H1 (cell line): Measurements from ENCODE around the gene FYTTD1. TPM values are rescaled to one million over a fixed set of nuclear protein-coding genes. Genes with fewer than 3 reads are reported as not detected.

ENCODE experiments used
- CTCF ChIA-PET: fragments of 300-600 bp; sonication (Branson Sonifier 250); formaldehyde crosslinking; loops from one replicate; lab custom pipeline; 2021; ENCODE audit not compliant: partially characterized antibody; lab: Charles Lee
- POLR2A ChIA-PET: fragments of 300-600 bp; sonication (Branson Sonifier 250); formaldehyde crosslinking; loops from one replicate; lab custom pipeline; 2021; ENCODE audit warnings: inconsistent platforms; ENCODE audit not compliant: partially characterized antibody; lab: Charles Lee
- DNase-seq, 2 experiments: peaks; one replicate each; pipeline versions ENCODE4 v3.0.0 to v3.0.0-alpha.2; 2010 to 2022; ENCODE audit warnings: low spot score in 2 of 2, low read depth in 1 of 2, mixed read lengths in 1 of 2
- FAIRE-seq: peaks from 2 replicates; lab custom pipeline; 2011; peaks lifted over from hg19 to GRCh38; lab: Jason Lieb, UNC
- H2AFZ ChIP-seq: 2 replicates; pipeline ENCODE4 v1.8.1; 2012; ENCODE audit warnings: low read length, inconsistent platforms
- H2AK5ac ChIP-seq: 2 replicates; pipeline ENCODE4 v1.6.1; 2013; ENCODE audit warnings: low read depth, low read length
- H2BK120ac ChIP-seq: replicated peaks from 2 replicates; pipeline ENCODE3; 2013; ENCODE audit warnings: low read depth, low read length, inconsistent platforms
- H2BK12ac ChIP-seq: 2 replicates; pipeline ENCODE4 v1.6.1; 2013; ENCODE audit warnings: low read depth, low read length
- H2BK15ac ChIP-seq: 2 replicates; pipeline ENCODE4 v1.6.1; 2013; ENCODE audit warnings: low read length
- H2BK20ac ChIP-seq: 2 replicates; pipeline ENCODE4 v1.6.1; 2013; ENCODE audit warnings: low read length
- H2BK5ac ChIP-seq: 2 replicates; pipeline ENCODE4 v1.6.1; 2013; ENCODE audit warnings: low read depth, low read length
- H3K14ac ChIP-seq: 2 replicates; pipeline ENCODE4 v1.6.1; 2013; ENCODE audit warnings: inconsistent platforms; ENCODE audit not compliant: insufficient read length
- H3K18ac ChIP-seq: 2 replicates; pipeline ENCODE4 v1.6.1; 2013; ENCODE audit warnings: low read length; ENCODE audit errors: extremely low read depth
- H3K23ac ChIP-seq: 2 replicates; pipeline ENCODE4 v1.6.1; 2013; ENCODE audit warnings: inconsistent platforms; ENCODE audit not compliant: insufficient read length
- H3K23me2 ChIP-seq: 2 replicates; pipeline ENCODE4 v1.6.1; 2013; ENCODE audit warnings: low read depth, low read length
- H3K27ac ChIP-seq: 2 replicates; pipeline ENCODE4 v1.6.1; 2011; ENCODE audit warnings: low read depth, low read length, inconsistent platforms
- H3K27me3 ChIP-seq, 4 experiments: replicated peaks in 1 of 4; 1 replicate in 1 of 4; 2 replicates in 3 of 4; pipeline versions ENCODE4 v1.6.1 to v1.8.1; 2011 to 2013; ENCODE audit warnings: low read length in 3 of 4, mild to moderate bottlenecking in 3 of 4, inconsistent platforms in 2 of 4, mixed read lengths in 2 of 4, moderate library complexity in 1 of 4; ENCODE audit not compliant: control insufficient read depth in 3 of 4, insufficient read depth in 3 of 4; ENCODE audit errors: extremely low read depth in 1 of 4
- H3K36me3 ChIP-seq, 4 experiments: 2 replicates each; pipeline versions ENCODE4 v1.6.1 to v1.8.1; 2011 to 2013; ENCODE audit warnings: mild to moderate bottlenecking in 4 of 4, low read length in 3 of 4, moderate library complexity in 2 of 4, control low read depth in 1 of 4, inconsistent platforms in 1 of 4; ENCODE audit not compliant: insufficient read depth in 4 of 4, control insufficient read depth in 2 of 4
- H3K4ac ChIP-seq: replicated peaks from 2 replicates; pipeline ENCODE3; 2013; ENCODE audit warnings: low read length, low read depth, mixed read lengths, inconsistent platforms; ENCODE audit not compliant: insufficient read length
- H3K4me1 ChIP-seq, 4 experiments: replicated peaks in 1 of 4; 1 replicate in 1 of 4; 2 replicates in 3 of 4; pipeline versions ENCODE4 v1.6.1 to v1.8.1; 2011 to 2013; ENCODE audit warnings: low read length in 3 of 4, inconsistent platforms in 2 of 4, mixed read lengths in 1 of 4; ENCODE audit not compliant: insufficient read depth in 4 of 4, control insufficient read depth in 3 of 4
- H3K4me2 ChIP-seq, 2 experiments: 2 replicates each; pipeline versions ENCODE4 v1.6.1 to v1.8.1; 2011 to 2013; ENCODE audit warnings: low read depth in 2 of 2, low read length in 2 of 2, control low read depth in 1 of 2, inconsistent platforms in 1 of 2, mild to moderate bottlenecking in 1 of 2; ENCODE audit not compliant: insufficient read depth in 1 of 2
- H3K4me3 ChIP-seq, 4 experiments: fragments of 200-600, 300-600 bp in 1 of 4; sonication (generic), shearing (Covaris generic), sonication (Bioruptor Twin) in 1 of 4; 2 replicates each; pipeline versions ENCODE4 v1.5.1 to v1.8.1; 2011 to 2016; ENCODE audit warnings: low read length in 4 of 4, low read depth in 3 of 4, control low read depth in 2 of 4, inconsistent platforms in 2 of 4, mild to moderate bottlenecking in 2 of 4, mixed read lengths in 1 of 4, moderate library complexity in 1 of 4; ENCODE audit not compliant: insufficient read depth in 2 of 4; ENCODE audit errors: extremely low read depth in 1 of 4
- H3K56ac ChIP-seq: replicated peaks from 2 replicates; pipeline ENCODE3; 2013; ENCODE audit warnings: low read depth, mild to moderate bottlenecking, mixed read lengths, low read length, inconsistent platforms; ENCODE audit not compliant: insufficient read length
- H3K79me1 ChIP-seq: 2 replicates; pipeline ENCODE4 v1.6.1; 2013; ENCODE audit warnings: low read depth, low read length, control low read depth
- H3K79me2 ChIP-seq, 2 experiments: 2 replicates each; pipeline versions ENCODE4 v1.6.1 to v1.8.1; 2012 to 2013; ENCODE audit warnings: low read length in 2 of 2, mild to moderate bottlenecking in 2 of 2, inconsistent platforms in 1 of 2; ENCODE audit not compliant: insufficient read depth in 2 of 2, control insufficient read depth in 1 of 2
- H3K9ac ChIP-seq, 4 experiments: replicated peaks in 1 of 4; 1 replicate in 1 of 4; 2 replicates in 3 of 4; pipeline versions ENCODE4 v1.6.1 to v1.8.1; 2011 to 2013; ENCODE audit warnings: low read depth in 3 of 4, low read length in 3 of 4, control low read depth in 2 of 4, mild to moderate bottlenecking in 2 of 4, moderate library complexity in 2 of 4, inconsistent platforms in 1 of 4; ENCODE audit errors: extremely low read depth in 1 of 4
- H3K9me3 ChIP-seq, 2 experiments: 2 replicates each; pipeline versions ENCODE4 v1.6.1 to v1.8.1; 2012 to 2013; ENCODE audit warnings: mild to moderate bottlenecking in 2 of 2, moderate library complexity in 2 of 2, control low read depth in 1 of 2, inconsistent platforms in 1 of 2, low read depth in 1 of 2, low read length in 1 of 2, mixed read lengths in 1 of 2; ENCODE audit not compliant: insufficient read depth in 2 of 2
- H4K20me1 ChIP-seq, 2 experiments: replicated peaks in 1 of 2; 2 replicates each; pipeline versions ENCODE3 to v1.8.1; 2011 to 2013; ENCODE audit warnings: inconsistent platforms in 2 of 2, low read length in 2 of 2, mild to moderate bottlenecking in 1 of 2; ENCODE audit not compliant: insufficient read depth in 2 of 2, control insufficient read depth in 1 of 2
- H4K5ac ChIP-seq: 2 replicates; pipeline ENCODE4 v1.6.1; 2013; ENCODE audit warnings: low read length, low read depth, mixed read lengths, inconsistent platforms; ENCODE audit not compliant: insufficient read length
- H4K8ac ChIP-seq: 2 replicates; pipeline ENCODE4 v1.8.0; 2013; ENCODE audit warnings: mild to moderate bottlenecking, moderate library complexity, low read length, inconsistent platforms; ENCODE audit not compliant: insufficient read depth; ENCODE audit errors: extremely low read depth
- H4K91ac ChIP-seq: replicated peaks from 2 replicates; pipeline ENCODE3; 2013; ENCODE audit warnings: low read length, mixed read lengths, inconsistent platforms; ENCODE audit not compliant: insufficient read length
- BCL11A ChIP-seq, 2 experiments: IDR thresholded peaks; one replicate each; pipeline ENCODE4 v1.6.1; 2011; ENCODE audit warnings: low read depth in 2 of 2, low read length in 2 of 2, mild to moderate bottlenecking in 2 of 2
- CEBPB ChIP-seq: IDR thresholded peaks from 2 replicates; pipeline ENCODE4 v1.6.1; 2012; ENCODE audit warnings: low read depth, low read length
- CTBP2 ChIP-seq: IDR thresholded peaks from 2 replicates; pipeline ENCODE4 v1.7.0; 2011; ENCODE audit warnings: borderline replicate concordance, mild to moderate bottlenecking, moderate library complexity, mixed read lengths, low read length; ENCODE audit not compliant: insufficient read depth, insufficient read length
- E2F6 ChIP-seq: IDR thresholded peaks from 2 replicates; pipeline ENCODE4 v1.6.1; 2012; ENCODE audit warnings: inconsistent platforms
- FOSL1 ChIP-seq: IDR thresholded peaks from 2 replicates; pipeline ENCODE4 v1.6.1; 2011; ENCODE audit warnings: mild to moderate bottlenecking, low read depth, low read length, moderate library complexity; ENCODE audit not compliant: insufficient read depth
- GABPA ChIP-seq: IDR thresholded peaks from 2 replicates; pipeline ENCODE4 v1.6.1; 2011; ENCODE audit warnings: mild to moderate bottlenecking, low read length, moderate library complexity, borderline replicate concordance; ENCODE audit not compliant: insufficient read depth
- KDM1A ChIP-seq: fragments of 200-600, 300-600 bp; sonication (generic); IDR thresholded peaks from 2 replicates; pipeline ENCODE4 v1.7.1; 2016; ENCODE audit warnings: mild to moderate bottlenecking, low read length, borderline replicate concordance
- NRF1 ChIP-seq: IDR thresholded peaks from 2 replicates; pipeline ENCODE4 v1.6.1; 2011; ENCODE audit warnings: mild to moderate bottlenecking, low read depth, low read length, improper control_type of control experiment
- RAD21 ChIP-seq, 2 experiments: IDR thresholded peaks in 1 of 2; conservative IDR thresholded peaks in 1 of 2; 2 replicates each; pipeline ENCODE4 v1.6.1; 2011; ENCODE audit warnings: low read depth in 2 of 2, low read length in 2 of 2, improper control_type of control experiment in 1 of 2, inconsistent platforms in 1 of 2, mild to moderate bottlenecking in 1 of 2, moderate library complexity in 1 of 2
- RBBP5 ChIP-seq: IDR thresholded peaks from 2 replicates; pipeline ENCODE4 v1.7.1; 2012; ENCODE audit warnings: low read depth, mild to moderate bottlenecking, inconsistent platforms, low read length, moderate library complexity, borderline replicate concordance
- RNF2 ChIP-seq: fragments of 200-900, 300-1000 bp; sonication (generic); IDR thresholded peaks from 2 replicates; pipeline ENCODE4 v1.7.1; 2016; ENCODE audit warnings: borderline replicate concordance, low read depth, mild to moderate bottlenecking, antibody characterized with exemption, low read length; ENCODE audit not compliant: poor library complexity, severe bottlenecking; ENCODE audit errors: missing control alignments
- SP4 ChIP-seq: IDR thresholded peaks from 2 replicates; pipeline ENCODE4 v1.6.1; 2012; ENCODE audit warnings: low read length, inconsistent platforms
- TEAD4 ChIP-seq: IDR thresholded peaks from 2 replicates; pipeline ENCODE4 v1.6.1; 2012; ENCODE audit warnings: low read depth, low read length, inconsistent platforms, mixed read lengths
- WGBS, 2 experiments: shearing (Covaris generic) in 1 of 2; methylation state at CpG; one replicate each; pipeline versions ENCODE4 v1.1.6 to v1.1.7; 2013 to 2015; ENCODE audit warnings: low lambda C conversion rate in 2 of 2, mixed read lengths in 2 of 2, inconsistent platforms in 1 of 2, low coverage in 1 of 2, missing lambda C conversion rate in 1 of 2; ENCODE audit not compliant: insufficient replicate concordance in 2 of 2, insufficient coverage in 1 of 2, insufficient read length in 1 of 2; ENCODE audit errors: extremely low coverage in 1 of 2, missing lambda C conversion rate in 1 of 2; 5-methylcytosine and 5-hydroxymethylcytosine counted together
- polyA plus RNA-seq, 7 experiments: library from polyadenylated mRNA; depleted of rRNA in 3 of 7; stranded (reverse) in 5 of 7; unstranded in 2 of 7; fragments of >200 nt in 5 of 7; fragments of 200-250 nt in 2 of 7; gene quantifications; 1 replicate in 5 of 7; 2 replicates in 1 of 7; 4 replicates in 1 of 7; pipeline versions ENCODE4 v1.2.1 to v1.2.3, GENCODE V29; 2011 to 2013; ENCODE audit warnings: missing spikeins in 2 of 7, mixed read lengths in 2 of 7
- total RNA-seq: library from RNA; stranded (reverse); fragmentation: NEBNext Ultra II Directional; extraction: Animal tissue kit (Norgen Biotek cat#: 25700); gene quantifications from 2 replicates; pipeline ENCODE4 v1.2.1, GENCODE V29; 2021

The FYTTD1 gene
- total and polyA plus RNA-seq, 2 of the 8 experiments (the other 6 are each of a cell fraction or from before 2014, with no cell fraction given), result 3.1 to 24.4 TPM

GRCh38 chr3:197722734-197723133 lies 26.9 kb upstream of the FYTTD1 start:
- H3K9ac ChIP-seq, result no peak overlapping the region
- H3K56ac ChIP-seq, result no peak overlapping the region
- no peak overlapping the region for H2AFZ ChIP-seq
- H3K27ac ChIP-seq, result no peak overlapping the region
- no peaks in the 10 kb centered on the region; a peak in 1 of 8 replicates for H3K36me3 ChIP-seq
- H3K79me1 ChIP-seq, result no peaks in the 10 kb centered on the region
- no peak overlapping the region for H3K18ac ChIP-seq
- no peak for FAIRE-seq
- no peaks in the 10 kb centered on the region for H3K23me2 ChIP-seq
- peaks cover 0 to 2% of the 10 kb centered on the region in 2 experiments for H4K20me1 ChIP-seq
- H3K4ac ChIP-seq, result no peak overlapping the region
- H3K4me3 ChIP-seq, result no peak overlapping the region
- H3K4me1 ChIP-seq, result peaks cover 0 to 5% (median 1%) of the 10 kb centered on the region in 4 experiments; a peak in 1 of 7 replicates
- no peak overlapping the region for H3K4me2 ChIP-seq
- no peak overlapping the region for H2BK120ac ChIP-seq
- H3K14ac ChIP-seq, result no peak overlapping the region
- H3K27me3 ChIP-seq, result no peaks in the 10 kb centered on the region
- no peak overlapping the region for H4K5ac ChIP-seq
- CTCF ChIA-PET, result no interaction called here
- H3K23ac ChIP-seq, result no peak overlapping the region
- H3K79me2 ChIP-seq, result peaks cover 2 to 4% of the 10 kb centered on the region in 2 experiments; a peak in 1 of 4 replicates
- TF ChIP-seq E2F6 (no peak), FOSL1 (no peak), SP4 (no peak), NRF1 (no peak), RNF2 (no peak), BCL11A (IDR thresholded peaks at IDR 0.05; ENCODE audit: low read depth in 2 of 2, low read length in 2 of 2) (no peak), RAD21 (IDR thresholded peaks at IDR 0.05 in 1 of 2, conservative IDR thresholded peaks at IDR 0.05 in 1 of 2; ENCODE audit: low read depth in 2 of 2, low read length in 2 of 2) (no peak), KDM1A (no peak), CTBP2 (no peak), CEBPB (no peak), TEAD4 (no peak), RBBP5 (no peak), GABPA (no peak)
- whole genome bisulfite sequencing, 2 experiments, result 98% methylated on average over 2 of the region's 2 CpGs; no CpG with 5 or more reads in 1 of the 2 experiments
- no peak overlapping the region for H2BK20ac ChIP-seq
- POLR2A ChIA-PET, result no interaction called here
- no peak overlapping the region for H4K8ac ChIP-seq
- no peak for DNase-seq
- no peak overlapping the region for H4K91ac ChIP-seq
- no peak overlapping the region for H2AK5ac ChIP-seq
- H2BK12ac ChIP-seq, result no peak overlapping the region
- H3K9me3 ChIP-seq, result 0 out of 4 replicates have a peak, but pooled peaks cover 0 to 2% of the 10 kb centered on the region in 2 experiments
- no peak overlapping the region for H2BK5ac ChIP-seq
- H2BK15ac ChIP-seq, result no peak overlapping the region
